Heart left ventricle (tissue), 16 donors: ENCODE results near the gene ASTL. TPM values are rescaled to one million over a fixed set of nuclear protein-coding genes. Genes with fewer than 3 reads are reported as not detected.

Source experiments
- ATAC-seq, 4 donors: fragments of 200-7000 bp; cut with Tn5 transposase; one replicate each; pipeline ENCODE4 v1.9.1; 2020 to 2022; ENCODE audit warnings: moderate library complexity in 4 of 4, mild to moderate bottlenecking in 3 of 4, moderate number of reproducible peaks in 1 of 4
- DNase-seq, 5 donors: peaks; one replicate each; pipeline ENCODE4 v3.0.0-alpha.2; 2020
- H3K27ac ChIP-seq, 12 donors: fragments of 200-600 bp; sonication (generic) in 4 of 12; one replicate each; pipeline versions ENCODE4 v1.5.0 to v1.8.0; 2016 to 2022; ENCODE audit warnings: mild to moderate bottlenecking in 2 of 12
- H3K27me3 ChIP-seq, 9 donors: fragments of 200-600 bp; sonication (generic) in 2 of 9; one replicate each; pipeline versions ENCODE4 v1.5.1 to v1.8.0; 2016 to 2022; ENCODE audit warnings: mild to moderate bottlenecking in 3 of 9
- H3K36me3 ChIP-seq, 9 donors: fragments of 200-600 bp; sonication (generic) in 2 of 9; one replicate each; pipeline versions ENCODE4 v1.5.0 to v1.8.0; 2018 to 2022; ENCODE audit warnings: mild to moderate bottlenecking in 2 of 9
- H3K4me1 ChIP-seq, 12 donors: fragments of 200-600 bp; sonication (generic) in 4 of 12; one replicate each; pipeline versions ENCODE4 v1.5.0 to v1.8.0; 2016 to 2022; ENCODE audit warnings: mild to moderate bottlenecking in 3 of 12
- H3K4me3 ChIP-seq, 12 donors: fragments of 200-600 bp; sonication (generic) in 4 of 12; one replicate each; pipeline versions ENCODE4 v1.5.0 to v1.8.0; 2017 to 2022; ENCODE audit warnings: mild to moderate bottlenecking in 9 of 12, moderate library complexity in 4 of 12
- H3K9me3 ChIP-seq, 12 donors: fragments of 200-600 bp; sonication (generic) in 4 of 12; one replicate each; pipeline versions ENCODE4 v1.5.0 to v1.8.0; 2016 to 2022; ENCODE audit warnings: mild to moderate bottlenecking in 1 of 12
- CTCF ChIP-seq, 12 donors: fragments of 200-600 bp; sonication (generic) in 4 of 12; IDR thresholded peaks; one replicate each; pipeline versions ENCODE4 v1.5.0 to v1.8.0; 2018 to 2022; ENCODE audit warnings: antibody characterized with exemption in 12 of 12, mild to moderate bottlenecking in 5 of 12
- POLR2A ChIP-seq, 2 donors: fragments of 450-650 bp; IDR thresholded peaks; one replicate each; pipeline ENCODE4 v1.6.1; 2017; ENCODE audit warnings: antibody characterized with exemption in 2 of 2, mild to moderate bottlenecking in 2 of 2, moderate library complexity in 2 of 2
- WGBS, 4 donors: extraction: QIAGEN DNeasy Blood & Tissue Kit in 2 of 4; methylation state at CpG; one replicate each; pipeline versions ENCODE4 v1.1.5 to v1.1.7; 2013 to 2018; 5-methylcytosine and 5-hydroxymethylcytosine counted together
- intact Hi-C, 10 donors: fragments of 100-400 bp; cut with DNase I; formaldehyde crosslinking; loops; one replicate each; pipeline versions ENCODE4 v1.11.1 to v1.14.2; 2022
- polyA plus RNA-seq, 2 donors: library from polyadenylated mRNA; stranded (reverse); fragments of 200-250 nt; gene quantifications; one replicate each; pipeline ENCODE4 v1.2.3, GENCODE V29; 2013
- total RNA-seq, 9 donors: library from RNA; depleted of rRNA in 2 of 9; stranded (reverse); fragments of >200 nt in 2 of 9; fragmentation: NEBNext Ultra II Directional in 3 of 9; extraction: Animal tissue kit (Norgen Biotek cat#: 25700) in 3 of 9; gene quantifications; one replicate each; pipeline versions ENCODE4 v1.1.0 to v1.2.4, GENCODE V29; 2016 to 2023
- donor health status: ischemic (EF 13 %, LVEDD 7.1; RV severe dilation, severe dysfunction).
- donor health status: healthy with polysubstance abuse.
- donor health status: DM: no; HTN: yes; CAD: no.
- donor health status: DM: no; HTN: no; CAD: no.
- donor health status: ischemic (EF 25% LVEDD 6.9; RV normal size, moderate dysfunction).
- donor health status: ischemic (EF 25% LVEDD 5.7; RV mildly dilated, moderate dysfunction).
- donor health status: healthy.
- donor health status: DM: yes; HTN: yes; CAD: no.
- donor health status: ischemic (EF 35%, LVEDD 5.7; RV mildly dilated, moderate dysfunction).
- donor health status: nonischemic (EF 11% LVEDD 7.7; RV severe dilation, severe dysfunction).
- donor health status: DM: yes; HTN: yes; CAD: no.
- donor health status: PGD.
- donor health status: ischemic (EF 29% LVEDD 5.4; RV normal size, mild dysfunction).
- donor health status: nonischemic (EF 23%, LVEDD 6.1; RV moderate dilation, normal function).

The ASTL gene
- total and polyA plus RNA-seq, 11 donors: 0.14 TPM; not detected in 10

- intact Hi-C loops: no loop called here
- ATAC-seq: no peak
Measured at GRCh38 chr2:96123290-96123689, 15.0 kb downstream of the ASTL start.

GRCh38 chr2:96122391-96122790, 15.9 kb downstream of the ASTL start:
- H3K4me1 ChIP-seq: peaks cover 0 to 3% (median under 1%) of the 10 kb centered on the region in 12 donors
- intact Hi-C loops: no loop called here
- H3K4me3 ChIP-seq: no peak overlapping the region
- no peaks in the 10 kb centered on the region for H3K36me3 ChIP-seq
- no peak for ATAC-seq
- peaks cover 0 to 17% (median 10%) of the 10 kb centered on the region in 9 donors for H3K27me3 ChIP-seq
- WGBS, 4 donors: 83 to 91% (median 88%) methylated on average over 5 of the region's 5 CpGs
- TF ChIP-seq POLR2A (IDR thresholded peaks at IDR 0.05): no peak
- TF ChIP-seq CTCF (IDR thresholded peaks at IDR 0.05): no peak
- DNase-seq: peak in 1 of 5 donors; percentile 22
- H3K27ac ChIP-seq: no peak overlapping the region
- H3K9me3 ChIP-seq: no peaks in the 10 kb centered on the region

More at GRCh38 chr2:96123290-96123689, 15.0 kb downstream of the ASTL start:
- peak in 1 of 5 donors; percentile 35 for DNase-seq
- WGBS, 4 donors: 83 to 87% (median 86%) methylated on average over 1 of the region's 1 CpG; no CpG with 5 or more reads in 1 of the 4 donors
- no peak overlapping the region for H3K27ac ChIP-seq
- H3K4me3 ChIP-seq: no peak overlapping the region
- H3K36me3 ChIP-seq: no peaks in the 10 kb centered on the region
- no peaks in the 10 kb centered on the region for H3K4me1 ChIP-seq
- peaks cover 0 to 8% (median under 1%) of the 10 kb centered on the region in 9 donors for H3K27me3 ChIP-seq
- H3K9me3 ChIP-seq: no peaks in the 10 kb centered on the region
- TF ChIP-seq POLR2A (IDR thresholded peaks at IDR 0.05) (no peak), CTCF (IDR thresholded peaks at IDR 0.05) (no peak)

GRCh38 chr2:96121414-96121813, 16.9 kb downstream of the ASTL start:
- no peak for ATAC-seq
- Histone ChIP-seq H3K9me3 (no peaks in the 10 kb centered on the region), H3K27ac (no peak overlapping the region), H3K4me3 (no peak overlapping the region), H3K4me1 (peaks cover 0 to 12% (median 4%) of the 10 kb centered on the region in 12 donors), H3K27me3 (peaks cover 0 to 26% (median 12%) of the 10 kb centered on the region in 9 donors), H3K36me3 (no peaks in the 10 kb centered on the region)
- peak in 1 of 5 donors; percentile 12 for DNase-seq
- TF ChIP-seq POLR2A (IDR thresholded peaks at IDR 0.05): no peak
- TF ChIP-seq CTCF (IDR thresholded peaks at IDR 0.05): no peak
- WGBS, 4 donors: 93 to 96% (median 95%) methylated on average over 4 of the region's 4 CpGs
- intact Hi-C loops: no loop called here

- intact Hi-C loops: no loop called here
- 58 to 77% (median 68%) methylated on average over 7 of the region's 7 CpGs for WGBS, 4 donors
- no peaks in the 10 kb centered on the region for H3K9me3 ChIP-seq
- peaks cover 0 to 30% (median 13%) of the 10 kb centered on the region in 9 donors for H3K27me3 ChIP-seq
- peak in 1 of 5 donors; percentile 40 for DNase-seq
- TF ChIP-seq POLR2A (IDR thresholded peaks at IDR 0.05): no peak
- TF ChIP-seq CTCF (IDR thresholded peaks at IDR 0.05): no peak
- H3K36me3 ChIP-seq: no peaks in the 10 kb centered on the region
- no peak overlapping the region for H3K27ac ChIP-seq
- no peak overlapping the region for H3K4me3 ChIP-seq
- ATAC-seq: no peak
- peaks cover 0 to 17% (median 6%) of the 10 kb centered on the region in 12 donors for H3K4me1 ChIP-seq
Measured at GRCh38 chr2:96120991-96121390, 17.3 kb downstream of the ASTL start.
